GM18867 (cell line): Measurements from ENCODE around the gene GGTLC3.
"Not testable (repeated sequence)": the region's sequence is repeated elsewhere in the genome, so short reads cannot be mapped to it uniquely, and the experiment has no call there.

Experiments used
- ATAC-seq: cut with Tn5 transposase; IDR thresholded peaks from one replicate; pipeline ENCODE4 v1.9.1; 2021; ENCODE audit warnings: mild to moderate bottlenecking, moderate library complexity; ENCODE audit not compliant: unreplicated experiment

Gene GGTLC3

GRCh38 chr22:18518061-18518460 is at the start of gene GGTLC3:
Gene GGTLC3 (minus strand): TSS chr22:18518161. CDS start chr22:18517897, 264 bp downstream.
- ATAC-seq: not testable (repeated sequence)

- ATAC-seq: not testable (repeated sequence)
Measured at GRCh38 chr22:18560099-18560974, 42.4 kb upstream of the GGTLC3 start.

GRCh38 chr22:18558939-18559338 is 41.0 kb upstream of the GGTLC3 start:
- not testable (repeated sequence) for ATAC-seq

GRCh38 chr22:18558516-18558915 is 40.6 kb upstream of the GGTLC3 start:
- ATAC-seq: not testable (repeated sequence)

GRCh38 chr22:18554280-18555256 is 36.6 kb upstream of the GGTLC3 start:
- not testable (repeated sequence) for ATAC-seq

- ATAC-seq: not testable (repeated sequence)
Measured at GRCh38 chr22:18552839-18553597, 35.1 kb upstream of the GGTLC3 start.

- not testable (repeated sequence) for ATAC-seq
Measured at GRCh38 chr22:18551046-18551445, 33.1 kb upstream of the GGTLC3 start.

GRCh38 chr22:18549458-18550179 is 31.7 kb upstream of the GGTLC3 start:
- ATAC-seq: not testable (repeated sequence)

GRCh38 chr22:18544615-18545014 is 26.7 kb upstream of the GGTLC3 start:
- not testable (repeated sequence) for ATAC-seq

- not testable (repeated sequence) for ATAC-seq
Measured at GRCh38 chr22:18543400-18543799, 25.4 kb upstream of the GGTLC3 start.

- ATAC-seq: not testable (repeated sequence)
Measured at GRCh38 chr22:18539994-18540393, 22.0 kb upstream of the GGTLC3 start.

GRCh38 chr22:18534315-18534714 is 16.4 kb upstream of the GGTLC3 start:
- not testable (repeated sequence) for ATAC-seq

GRCh38 chr22:18533633-18534032 is 15.7 kb upstream of the GGTLC3 start:
- not testable (repeated sequence) for ATAC-seq

- ATAC-seq: peak; percentile 19
Measured at GRCh38 chr22:18529416-18530145, 11.6 kb upstream of the GGTLC3 start.

GRCh38 chr22:18528597-18529415 is 10.8 kb upstream of the GGTLC3 start:
- ATAC-seq: peak; percentile 71

- ATAC-seq: peak; percentile 30
Measured at GRCh38 chr22:18527752-18528596, 10.0 kb upstream of the GGTLC3 start, which contains the start of gene TMEM191B. Gene TMEM191B (plus strand): TSS chr22:18527802. CDS start chr22:18527981, 179 bp downstream.

- not testable (repeated sequence) for ATAC-seq
Measured at GRCh38 chr22:18523328-18523727, 5.4 kb upstream of the GGTLC3 start.
